IMR-90 (cell line): ENCODE measurements around the gene LDLRAD4.
"Not testable (repeated sequence)": the region's sequence is repeated elsewhere in the genome, so short reads cannot be mapped to it uniquely, and the experiment has no call there.

ENCODE experiments used
- BHLHE40 ChIP-seq: fragments of 150-350 bp; IDR thresholded peaks from 2 replicates; pipeline ENCODE4 v1.6.1; 2016; ENCODE audit warnings: mild to moderate bottlenecking, low read depth, low read length
- CEBPB ChIP-seq: IDR thresholded peaks from 2 replicates; pipeline ENCODE4 v1.6.1; 2012; ENCODE audit warnings: low read depth, low read length, improper control_type of control experiment
- CTCF ChIP-seq: conservative IDR thresholded peaks from 2 replicates; pipeline ENCODE4 v1.5.1; 2012; ENCODE audit warnings: mild to moderate bottlenecking, low read depth, low read length, improper control_type of control experiment
- ELK1 ChIP-seq: fragments of 150-350 bp; IDR thresholded peaks from 2 replicates; pipeline ENCODE4 v1.6.1; 2016; ENCODE audit warnings: low read depth, mild to moderate bottlenecking, low read length, moderate library complexity, borderline replicate concordance
- MAFK ChIP-seq: IDR thresholded peaks from 2 replicates; pipeline ENCODE4 v1.6.1; 2012; ENCODE audit warnings: low read depth, low read length, improper control_type of control experiment
- POLR2A ChIP-seq: IDR thresholded peaks from 2 replicates; pipeline ENCODE4 v1.6.1; 2012; ENCODE audit warnings: mild to moderate bottlenecking, low read depth, low read length
- RAD21 ChIP-seq: IDR thresholded peaks from 2 replicates; pipeline ENCODE4 v1.6.1; 2012; ENCODE audit warnings: low read length, improper control_type of control experiment
- RCOR1 ChIP-seq: IDR thresholded peaks from 2 replicates; pipeline ENCODE4 v1.6.1; 2012; ENCODE audit warnings: mild to moderate bottlenecking, low read length, improper control_type of control experiment; ENCODE audit not compliant: insufficient replicate concordance
- SMC3 ChIP-seq: fragments of 150-350 bp; IDR thresholded peaks from 2 replicates; pipeline ENCODE4 v1.6.1; 2016; ENCODE audit warnings: low read depth, mild to moderate bottlenecking, antibody characterized with exemption, low read length, moderate library complexity

GRCh38 chr18:13690060-13690459 lies 471.5 kb downstream of the LDLRAD4 start:
- TF ChIP-seq RAD21, CTCF, ELK1, MAFK, POLR2A, BHLHE40, CEBPB, SMC3, RCOR1: not testable (repeated sequence)
